Spleen (tissue), 7 donors: ENCODE data around the gene CNPY2.
"Not testable (repeated sequence)": the region's sequence is repeated elsewhere in the genome, so short reads cannot be mapped to it uniquely, and the experiment has no call there.

Experiments
- CTCF ChIP-seq, 11 experiments: fragments of 200-600 bp in 7 of 11; fragments of 450-650 bp in 4 of 11; sonication (generic) in 4 of 11; IDR thresholded peaks in 8 of 11; conservative IDR thresholded peaks in 3 of 11; 1 replicate in 7 of 11; 2 replicates in 4 of 11; pipeline versions ENCODE4 v1.4.0 to v1.8.0; 2016 to 2021; ENCODE audit warnings: antibody characterized with exemption in 11 of 11, inconsistent platforms in 4 of 11, mild to moderate bottlenecking in 1 of 11
- POLR2A ChIP-seq, 3 donors: fragments of 450-650 bp; IDR thresholded peaks; one replicate each; pipeline ENCODE4 v1.5.1; 2017; ENCODE audit warnings: antibody characterized with exemption in 3 of 3, mild to moderate bottlenecking in 1 of 3
- donor health status: DM: no; HTN: no; CAD: no; lungs with moderate emphysema.
- donor health status: DM: no; HTN: no; CAD: no.
- donor health status: DM: no; HTN: no; CAD: no.

DNA sequence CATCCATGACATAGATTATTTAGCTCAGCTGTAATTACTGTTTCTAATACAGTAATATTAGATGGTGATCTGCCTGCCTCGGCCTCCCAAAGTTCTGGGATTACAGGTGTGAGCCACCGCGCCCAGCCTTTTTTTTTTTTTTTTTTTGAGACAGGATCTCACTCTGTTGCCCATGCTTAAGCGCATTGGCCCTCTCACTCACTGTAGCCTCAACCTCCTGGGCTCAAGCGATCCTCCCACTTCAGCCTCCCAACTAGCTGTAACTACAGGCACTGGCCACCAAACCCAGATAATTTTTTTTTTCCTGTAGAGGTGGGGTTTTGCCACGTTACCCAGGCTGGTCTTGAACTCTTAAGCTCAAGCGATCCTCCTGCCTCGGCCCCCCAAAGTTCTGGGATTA lies 19.7 kb upstream of the CNPY2 start:
- not testable (repeated sequence) for TF ChIP-seq POLR2A (IDR thresholded peaks at IDR 0.05); CTCF (IDR thresholded peaks at IDR 0.05 in 8 of 11, conservative IDR thresholded peaks at IDR 0.05 in 3 of 11)
